Bronchial epithelial cell (primary cell): ENCODE results near the gene KCNK7. TPM values are rescaled to one million over a fixed set of nuclear protein-coding genes. Genes with fewer than 3 reads are reported as not detected.

Source experiments
- DNase-seq: peaks from one replicate; pipeline ENCODE4 v3.0.0-alpha.2; 2010; ENCODE audit warnings: low read depth
- FAIRE-seq: peaks from 2 replicates; lab custom pipeline; 2011; peaks lifted over from hg19 to GRCh38; lab: Jason Lieb, UNC
- H3K27me3 ChIP-seq: 2 replicates; pipeline ENCODE4 v1.5.1; 2011; ENCODE audit warnings: low read length; ENCODE audit not compliant: control insufficient read depth, insufficient read depth
- H3K36me3 ChIP-seq: 2 replicates; pipeline ENCODE4 v1.5.1; 2011; ENCODE audit warnings: low read length; ENCODE audit not compliant: control insufficient read depth, insufficient read depth
- H3K4me3 ChIP-seq: 2 replicates; pipeline ENCODE4 v1.5.1; 2011; ENCODE audit warnings: mild to moderate bottlenecking, low read depth, low read length, control low read depth
- CTCF ChIP-seq: IDR thresholded peaks from 2 replicates; pipeline ENCODE4 v1.5.1; 2011; ENCODE audit warnings: mild to moderate bottlenecking, moderate library complexity, low read length, control low read depth, inconsistent platforms; ENCODE audit not compliant: insufficient read depth, severe bottlenecking
- total RNA-seq: library from RNA; depleted of rRNA; stranded (reverse); fragments of >200 nt; gene quantifications from 2 replicates; pipeline ENCODE4 v1.2.1, GENCODE V29; 2014

KCNK7 gene
- total RNA-seq, 1 donor from 2014 or later = 0.79 TPM

- DNase-seq = no peak
- H3K4me3 ChIP-seq = no peak overlapping the region
- H3K27me3 ChIP-seq = no peaks in the 10 kb centered on the region
- FAIRE-seq = no peak
- no peak for TF ChIP-seq CTCF
- H3K36me3 ChIP-seq = peaks cover 66% of the 10 kb centered on the region
Observed at GRCh38 chr11:65630215-65630614, 34.6 kb upstream of the KCNK7 start.

GRCh38 chr11:65629579-65629978 is 34.0 kb upstream of the KCNK7 start:
- no peak for TF ChIP-seq CTCF
- H3K4me3 ChIP-seq = no peak overlapping the region
- no peaks in the 10 kb centered on the region for H3K27me3 ChIP-seq
- H3K36me3 ChIP-seq = peaks cover 66% of the 10 kb centered on the region
- FAIRE-seq = no peak
- no peak for DNase-seq

- DNase-seq = no peak
- TF ChIP-seq CTCF = no peak
- FAIRE-seq = no peak
- Histone ChIP-seq H3K4me3 (no peak overlapping the region), H3K36me3 (peaks cover 73% of the 10 kb centered on the region), H3K27me3 (no peaks in the 10 kb centered on the region)
Observed at GRCh38 chr11:65627202-65627601, 31.6 kb upstream of the KCNK7 start.

GRCh38 chr11:65625628-65626342 is 30.2 kb upstream of the KCNK7 start:
- no peaks in the 10 kb centered on the region for H3K27me3 ChIP-seq
- TF ChIP-seq CTCF = peak; percentile 83
- no peak overlapping the region for H3K4me3 ChIP-seq
- FAIRE-seq = no peak
- peaks cover 72% of the 10 kb centered on the region for H3K36me3 ChIP-seq
- no peak for DNase-seq

GRCh38 chr11:65624931-65625627 is 29.5 kb upstream of the KCNK7 start:
- no peaks in the 10 kb centered on the region for H3K27me3 ChIP-seq
- H3K36me3 ChIP-seq = peaks cover 67% of the 10 kb centered on the region
- no peak for FAIRE-seq
- no peak for DNase-seq
- no peak for TF ChIP-seq CTCF
- H3K4me3 ChIP-seq = no peak overlapping the region
